HepG2 (cell line): ENCODE results near the gene NFE2L3. TPM values are rescaled to one million over a fixed set of nuclear protein-coding genes. Genes with fewer than 3 reads are reported as not detected.

Source experiments
- ATAC-seq: fragments of 200-7000 bp; cut with Tn5 transposase; 3 replicates; pipeline ENCODE4 v1.9.1; 2020; ENCODE audit warnings: mild to moderate bottlenecking, moderate library complexity
- BruUV-seq: library from RNA; stranded (reverse); fragments of 400-500 nt; replicated peaks from 2 replicates; lab custom pipeline; 2021; lab: Mats Ljungman, UMichigan
- CTCF ChIA-PET: fragments of 300-600 bp; formaldehyde crosslinking; extraction: SDS; loops from one replicate; lab custom pipeline; 2021; ENCODE audit warnings: low total read pairs, inconsistent platforms, low intra/inter-chr PET ratio; lab: Yijun Ruan, JAX
- POLR2A ChIA-PET: fragments of 350-600 bp; sonication (Branson Sonifier 250); formaldehyde crosslinking; loops from one replicate; lab custom pipeline; 2020; ENCODE audit warnings: antibody characterized with exemption, inconsistent platforms; lab: Yijun Ruan, JAX
- DNase-seq: peaks from one replicate; pipeline ENCODE4 v3.0.0-alpha.2; 2015; ENCODE audit warnings: low spot score
- FAIRE-seq: peaks from 3 replicates; lab custom pipeline; 2011; peaks lifted over from hg19 to GRCh38; lab: Jason Lieb, UNC
- H2AFZ ChIP-seq: one replicate; pipeline ENCODE4 v1.6.1; 2011; ENCODE audit warnings: low read length, inconsistent platforms
- H3K27ac ChIP-seq: fragments of 300-600 bp; 3 replicates; pipeline ENCODE4 v1.8.0; 2011; ENCODE audit warnings: mixed run types, mild to moderate bottlenecking, mixed read lengths, low read length, inconsistent platforms; ENCODE audit not compliant: insufficient read depth; ENCODE audit errors: extremely low read length
- H3K27me3 ChIP-seq, 2 experiments: fragments of 200-600 bp in 1 of 2; 2 replicates in 1 of 2; 3 replicates in 1 of 2; pipeline versions ENCODE4 v1.6.0 to v1.8.0; 2011; ENCODE audit warnings: low read length in 2 of 2, mild to moderate bottlenecking in 2 of 2, moderate library complexity in 2 of 2, inconsistent platforms in 1 of 2; ENCODE audit not compliant: insufficient read depth in 2 of 2, control insufficient read depth in 1 of 2
- H3K36me3 ChIP-seq, 2 experiments: fragments of 200-600 bp in 1 of 2; replicated peaks in 1 of 2; 2 replicates in 1 of 2; 3 replicates in 1 of 2; pipeline versions ENCODE4 v1.5.1 to v1.8.0; 2011; ENCODE audit warnings: low read length in 2 of 2, inconsistent platforms in 1 of 2; ENCODE audit not compliant: insufficient read depth in 2 of 2, control insufficient read depth in 1 of 2
- H3K4me1 ChIP-seq: 2 replicates; pipeline ENCODE4 v1.5.1; 2012; ENCODE audit warnings: low read length, inconsistent platforms; ENCODE audit not compliant: insufficient read depth
- H3K4me2 ChIP-seq: 2 replicates; pipeline ENCODE4 v1.6.0; 2011; ENCODE audit warnings: low read depth, low read length, inconsistent platforms
- H3K4me3 ChIP-seq, 3 experiments: fragments of 200-600 bp in 1 of 3; sonication (generic), shearing (Covaris generic) in 1 of 3; replicated peaks in 1 of 3; 2 replicates each; pipeline ENCODE4 v1.5.1; 2011 to 2016; ENCODE audit warnings: low read length in 3 of 3, inconsistent platforms in 2 of 3, low read depth in 2 of 3, mild to moderate bottlenecking in 2 of 3, control low read depth in 1 of 3, mixed read lengths in 1 of 3; ENCODE audit not compliant: insufficient read depth in 1 of 3
- H3K79me2 ChIP-seq: one replicate; pipeline ENCODE4 v1.6.1; 2011; ENCODE audit warnings: low read length, inconsistent platforms; ENCODE audit not compliant: insufficient read depth
- H3K9ac ChIP-seq: 2 replicates; pipeline ENCODE4 v1.6.0; 2011; ENCODE audit warnings: mild to moderate bottlenecking, low read depth, low read length, inconsistent platforms; ENCODE audit not compliant: insufficient read depth
- H3K9me3 ChIP-seq: 2 replicates; pipeline ENCODE4 v1.5.1; 2012; ENCODE audit warnings: mild to moderate bottlenecking, low read length
- H4K20me1 ChIP-seq: 2 replicates; pipeline ENCODE4 v1.6.0; 2011; ENCODE audit warnings: inconsistent platforms, mild to moderate bottlenecking, low read length, moderate library complexity; ENCODE audit not compliant: insufficient read depth
- IRX3 ChIP-seq: sonication (generic); formaldehyde crosslinking; IDR thresholded peaks from 2 replicates; pipeline ENCODE4 v1.8.1; 2023; ENCODE audit warnings: mild to moderate bottlenecking, low read depth, missing genetic modification reagents, borderline replicate concordance
- JUND ChIP-seq: sonication (generic); formaldehyde crosslinking; IDR thresholded peaks from 2 replicates; pipeline ENCODE4 v1.8.0; 2022; ENCODE audit warnings: mild to moderate bottlenecking, missing genetic modification reagents
- KAT2B ChIP-seq: fragments of 150-350 bp; IDR thresholded peaks from 2 replicates; pipeline ENCODE4 v1.6.1; 2014; ENCODE audit warnings: low read depth, low read length, borderline replicate concordance
- PRPF4 ChIP-seq: fragments of 200-400 bp; formaldehyde crosslinking; IDR thresholded peaks from 2 replicates; pipeline ENCODE4 v1.6.1; 2016; ENCODE audit warnings: low read length, low read depth; ENCODE audit not compliant: poor library complexity, severe bottlenecking
- PTBP1 ChIP-seq: fragments of 200-400 bp; formaldehyde crosslinking; IDR thresholded peaks from 2 replicates; pipeline ENCODE4 v1.6.1; 2018; ENCODE audit warnings: low read length, low read depth; ENCODE audit not compliant: poor library complexity, severe bottlenecking
- ZBTB21 ChIP-seq: sonication (generic); formaldehyde crosslinking; IDR thresholded peaks from 2 replicates; pipeline ENCODE4 v1.4.0; 2020; ENCODE audit warnings: missing genetic modification reagents
- ZNF33A ChIP-seq: sonication (generic); formaldehyde crosslinking; IDR thresholded peaks from 2 replicates; pipeline ENCODE4 v1.5.1; 2020; ENCODE audit warnings: missing genetic modification reagents, mild to moderate bottlenecking, moderate library complexity, borderline replicate concordance
- ZNF574 ChIP-seq: sonication (generic); formaldehyde crosslinking; IDR thresholded peaks from 2 replicates; pipeline ENCODE4 v1.4.0; 2020; ENCODE audit warnings: missing genetic modification reagents
- whole genome bisulfite sequencing: methylation state at CpG from one replicate; pipeline ENCODE4 v1.1.6; 2017; ENCODE audit warnings: low lambda C conversion rate; 5-methylcytosine and 5-hydroxymethylcytosine counted together
- in situ Hi-C: cut with HindIII; loops from 2 replicates; pipeline ENCODE4 v1.10.0; 2017; ENCODE audit warnings: low pct_unique_long_range_greater_than_20kb; ENCODE audit not compliant: extremely low pct_ligation_motif_present
- intact Hi-C: fragments of 100-400 bp; cut with micrococcal nuclease; formaldehyde crosslinking; loops from one replicate; pipeline ENCODE4 v1.10.0; 2022; ENCODE audit not compliant: unreplicated experiment
- polyA plus RNA-seq, 8 experiments: library from polyadenylated mRNA; depleted of rRNA in 3 of 8; stranded (reverse) in 7 of 8; unstranded in 1 of 8; fragments of >200 nt; fragmentation: Illumina TruSeq in 4 of 8; extraction: Trizol in 4 of 8; gene quantifications; 2 replicates each; pipeline versions ENCODE4 v1.2.1 to v1.2.3, GENCODE V29; 2011 to 2016; ENCODE audit warnings: low read depth in 4 of 8, missing spikeins in 1 of 8, mixed read lengths in 1 of 8; ENCODE audit not compliant: insufficient read depth in 1 of 8
- total RNA-seq, 5 experiments: library from RNA; depleted of rRNA; stranded (reverse); fragments of >200 nt; fragmentation: Illumina TruSeq; extraction: Trizol; gene quantifications; 2 replicates each; pipeline ENCODE4 v1.2.3, GENCODE V29; 2016; ENCODE audit warnings: low read depth in 1 of 5
- TF ChIP-seq, protein P1 (sequence below), 2 experiments: fragments of 450-650 bp in 1 of 2; sonication (generic) in 1 of 2; formaldehyde crosslinking in 1 of 2; IDR thresholded peaks; 2 replicates each; pipeline versions ENCODE4 v1.6.1 to v1.8.0; 2016 to 2022; ENCODE audit warnings: antibody characterized with exemption in 1 of 2, mild to moderate bottlenecking in 1 of 2, missing genetic modification reagents in 1 of 2

NFE2L3 gene
- total and polyA plus RNA-seq, 2 of the 13 experiments (the other 11 are each of a cell fraction or from before 2014, with no cell fraction given): 11.4 to 19.4 TPM

- TF ChIP-seq PTBP1: no peak
- TF ChIP-seq PRPF4: no peak
- TF ChIP-seq KAT2B: no peak
- TF ChIP-seq ZNF33A (CRISPR knock-in tag): no peak
- TF ChIP-seq ZBTB21 (CRISPR knock-in tag): no peak
- TF ChIP-seq ZNF574: no peak
These were observed 16.4 kb upstream of the NFE2L3 start (continued) for GRCh38 chr7:26135551-26135950.

- FAIRE-seq (no peak), DNase-seq (no peak), ATAC-seq (no peak)
- ChIA-PET POLR2A (no interaction called here), CTCF (no interaction called here)
- no peaks in the 10 kb centered on the region for H4K20me1 ChIP-seq
- no peaks in the 10 kb centered on the region for H3K79me2 ChIP-seq
- peaks cover 0 to 9% of the 10 kb centered on the region in 2 experiments; a peak in 1 of 5 replicates for H3K27me3 ChIP-seq
- no peaks in the 10 kb centered on the region for H3K36me3 ChIP-seq
- no peak overlapping the region for H3K27ac ChIP-seq
- no peaks in the 10 kb centered on the region for H3K4me1 ChIP-seq
- WGBS: 46% methylated on average over 4 of the region's 4 CpGs
- no TSS peak for BruUV-seq
- no peaks in the 10 kb centered on the region for H3K9me3 ChIP-seq
- H3K9ac ChIP-seq: no peak overlapping the region
- no peak overlapping the region for H3K4me2 ChIP-seq
- H3K4me3 ChIP-seq: no peak overlapping the region
- H2AFZ ChIP-seq: no peak overlapping the region
- in situ Hi-C loops (no loop called here), intact Hi-C loops (no loop called here)
- TF ChIP-seq, protein P1, sequence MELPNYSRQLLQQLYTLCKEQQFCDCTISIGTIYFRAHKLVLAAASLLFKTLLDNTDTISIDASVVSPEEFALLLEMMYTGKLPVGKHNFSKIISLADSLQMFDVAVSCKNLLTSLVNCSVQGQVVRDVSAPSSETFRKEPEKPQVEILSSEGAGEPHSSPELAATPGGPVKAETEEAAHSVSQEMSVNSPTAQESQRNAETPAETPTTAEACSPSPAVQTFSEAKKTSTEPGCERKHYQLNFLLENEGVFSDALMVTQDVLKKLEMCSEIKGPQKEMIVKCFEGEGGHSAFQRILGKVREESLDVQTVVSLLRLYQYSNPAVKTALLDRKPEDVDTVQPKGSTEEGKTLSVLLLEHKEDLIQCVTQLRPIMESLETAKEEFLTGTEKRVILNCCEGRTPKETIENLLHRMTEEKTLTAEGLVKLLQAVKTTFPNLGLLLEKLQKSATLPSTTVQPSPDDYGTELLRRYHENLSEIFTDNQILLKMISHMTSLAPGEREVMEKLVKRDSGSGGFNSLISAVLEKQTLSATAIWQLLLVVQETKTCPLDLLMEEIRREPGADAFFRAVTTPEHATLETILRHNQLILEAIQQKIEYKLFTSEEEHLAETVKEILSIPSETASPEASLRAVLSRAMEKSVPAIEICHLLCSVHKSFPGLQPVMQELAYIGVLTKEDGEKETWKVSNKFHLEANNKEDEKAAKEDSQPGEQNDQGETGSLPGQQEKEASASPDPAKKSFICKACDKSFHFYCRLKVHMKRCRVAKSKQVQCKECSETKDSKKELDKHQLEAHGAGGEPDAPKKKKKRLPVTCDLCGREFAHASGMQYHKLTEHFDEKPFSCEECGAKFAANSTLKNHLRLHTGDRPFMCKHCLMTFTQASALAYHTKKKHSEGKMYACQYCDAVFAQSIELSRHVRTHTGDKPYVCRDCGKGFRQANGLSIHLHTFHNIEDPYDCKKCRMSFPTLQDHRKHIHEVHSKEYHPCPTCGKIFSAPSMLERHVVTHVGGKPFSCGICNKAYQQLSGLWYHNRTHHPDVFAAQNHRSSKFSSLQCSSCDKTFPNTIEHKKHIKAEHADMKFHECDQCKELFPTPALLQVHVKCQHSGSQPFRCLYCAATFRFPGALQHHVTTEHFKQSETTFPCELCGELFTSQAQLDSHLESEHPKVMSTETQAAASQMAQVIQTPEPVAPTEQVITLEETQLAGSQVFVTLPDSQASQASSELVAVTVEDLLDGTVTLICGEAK (IDR thresholded peaks at IDR 0.05): no peak
- TF ChIP-seq, protein P1 (CRISPR knock-in tag; IDR thresholded peaks at IDR 0.05): no peak
- TF ChIP-seq JUND (CRISPR knock-in tag) (no peak), IRX3 (CRISPR knock-in tag) (no peak)
These were observed 15.2 kb upstream of the NFE2L3 start for GRCh38 chr7:26136831-26137230.
